GM18951 (cell line): ENCODE measurements around the gene STIM2.

Experiments
- POLR2A ChIP-seq: IDR thresholded peaks from 4 replicates; pipeline ENCODE4 v1.6.1; 2011; ENCODE audit warnings: mild to moderate bottlenecking; ENCODE audit not compliant: insufficient read length, insufficient read depth; ENCODE audit errors: extremely low read depth
- in situ Hi-C: fragments of 300-500 bp; cut with MboI; formaldehyde crosslinking; loops from one replicate; pipeline ENCODE4 v1.12.0; 2022; ENCODE audit warnings: low sequenced_read_pairs, mixed read lengths, inconsistent platforms; ENCODE audit not compliant: unreplicated experiment

Gene STIM2

GRCh38 chr4:26851129-26851528 lies 9.5 kb upstream of the STIM2 start:
- TF ChIP-seq POLR2A, result no peak
- in situ Hi-C loops, result no loop called here

- TF ChIP-seq POLR2A, result no peak
- in situ Hi-C loops, result no loop called here
Measured at GRCh38 chr4:26854701-26855100, 5.9 kb upstream of the STIM2 start.

- in situ Hi-C loops, result no loop called here
- TF ChIP-seq POLR2A, result no peak
Measured at GRCh38 chr4:26856906-26857277, 3.7 kb upstream of the STIM2 start.

- TF ChIP-seq POLR2A, result peak; percentile 89
- in situ Hi-C loops, result no loop called here
Measured at GRCh38 chr4:26857278-26858034, 3.2 kb upstream of the STIM2 start.

- in situ Hi-C loops, result no loop called here
- TF ChIP-seq POLR2A, result no peak
Measured at GRCh38 chr4:26858035-26858918, 2.4 kb upstream of the STIM2 start.

DNA sequence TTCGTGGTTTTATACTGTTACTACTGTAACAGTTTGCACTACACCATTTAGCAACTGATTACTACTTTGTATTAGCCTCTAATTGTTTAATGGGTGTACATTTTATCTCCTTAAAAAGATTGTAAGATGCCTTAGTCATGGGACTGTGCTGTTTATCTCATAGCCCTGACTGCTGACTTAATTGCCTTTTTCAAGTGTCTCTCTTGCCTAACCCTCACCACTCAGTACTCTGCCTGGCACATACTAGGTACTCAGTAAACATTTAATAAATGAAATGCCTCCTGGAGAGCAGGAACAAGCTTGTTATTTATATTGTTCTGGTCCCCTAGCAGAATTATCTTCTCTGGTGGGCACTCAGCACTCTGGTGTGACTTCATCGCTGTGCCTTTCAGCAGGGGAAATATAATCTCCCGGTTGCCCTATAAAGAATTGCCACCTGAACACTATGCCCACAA lies 1.7 kb upstream of the STIM2 start:
- TF ChIP-seq POLR2A, result no peak
- in situ Hi-C loops, result no loop called here

- no peak for TF ChIP-seq POLR2A
- in situ Hi-C loops, result no loop called here
Measured at GRCh38 chr4:26859762-26860156, 882 bp upstream of the STIM2 start.

- in situ Hi-C loops, result no loop called here
- no peak for TF ChIP-seq POLR2A
Measured at GRCh38 chr4:26860922-26861433, 337 bp downstream of the STIM2 start.

DNA sequence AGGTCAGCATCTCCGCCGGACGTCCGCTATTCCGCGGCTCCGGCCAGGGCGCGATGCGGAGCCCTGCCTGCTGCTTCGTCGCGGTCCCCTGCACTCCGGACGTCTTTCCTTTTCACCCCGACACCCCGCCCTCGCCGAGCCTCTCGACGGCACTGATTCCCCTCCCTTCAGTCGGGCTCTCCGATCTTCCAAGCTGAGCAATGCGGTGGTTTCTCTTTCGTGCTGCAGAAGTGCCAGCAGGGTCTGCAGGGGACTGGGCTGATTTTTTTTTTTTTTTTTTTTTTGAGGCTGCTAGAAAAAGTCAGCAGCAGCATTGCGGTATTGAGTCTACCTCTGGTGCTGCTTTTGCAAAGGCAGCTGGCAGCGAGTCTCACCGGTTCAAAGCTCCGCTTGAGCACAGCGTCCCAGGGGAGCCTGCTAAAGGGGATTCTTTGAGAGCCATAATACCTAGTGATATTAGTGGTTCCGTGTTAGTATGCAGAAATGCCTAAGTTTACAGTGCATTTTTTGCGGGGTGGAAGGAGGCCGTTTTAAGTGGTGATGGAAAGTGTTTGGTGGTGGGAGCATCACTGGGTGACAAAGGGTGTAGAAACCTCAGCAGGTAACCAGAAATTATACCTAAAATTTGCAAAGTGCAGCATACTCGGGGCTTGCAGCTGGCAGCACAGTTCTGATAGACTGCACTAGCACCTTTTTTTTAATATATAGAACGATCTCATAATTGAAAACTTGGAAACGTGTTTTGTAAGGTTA lies 969 bp downstream of the STIM2 start:
- in situ Hi-C loops, result no loop called here
- TF ChIP-seq POLR2A, result peak; percentile 46

- TF ChIP-seq POLR2A, result no peak
- in situ Hi-C loops, result no loop called here
Measured at GRCh38 chr4:26862381-26862915, 1.8 kb downstream of the STIM2 start.

DNA sequence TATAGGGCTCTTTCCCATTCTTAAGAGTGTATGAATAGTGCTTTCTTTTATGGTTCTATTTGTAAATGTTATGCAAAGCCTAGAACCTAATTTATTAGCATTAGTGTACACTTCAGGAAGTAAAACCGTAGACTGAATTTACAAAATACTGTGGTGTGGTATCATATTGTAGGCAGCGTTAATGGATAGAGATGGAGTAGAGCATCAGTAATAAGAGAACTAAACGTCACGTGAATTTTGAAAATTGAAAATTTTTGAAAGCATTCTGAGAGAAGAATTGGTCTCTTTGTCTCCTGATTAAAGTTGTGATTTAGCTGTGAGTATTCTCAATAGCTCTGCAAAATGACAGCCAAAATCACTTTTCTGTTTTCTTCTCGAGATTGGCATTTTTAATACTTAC lies 2.9 kb downstream of the STIM2 start:
- in situ Hi-C loops, result no loop called here
- TF ChIP-seq POLR2A, result no peak

- in situ Hi-C loops, result no loop called here
- TF ChIP-seq POLR2A, result no peak
Measured at GRCh38 chr4:26864899-26865298, 4.3 kb downstream of the STIM2 start.

GRCh38 chr4:26866203-26866602 lies 5.6 kb downstream of the STIM2 start:
- in situ Hi-C loops, result no loop called here

More at GRCh38 chr4:26866203-26866602, 5.6 kb downstream of the STIM2 start:
- no peak for TF ChIP-seq POLR2A
